Hematopoietic multipotent progenitor cell treated with erythropoietin and hydrocortisone succinate and interleukin-3 and kit ligand, for 15 days (in vitro differentiated cells): Measurements from ENCODE around the gene ITGB2.
"Not testable (repeated sequence)": the region's sequence is repeated elsewhere in the genome, so short reads cannot be mapped to it uniquely, and the experiment has no call there.

ENCODE experiments used
- DNase-seq: peaks from one replicate; pipeline ENCODE4 v3.0.0-alpha.2; 2015; ENCODE audit warnings: low spot score

Gene ITGB2

GRCh38 chr21:44926331-44927101 lies 5.8 kb upstream of the ITGB2 start:
- no peak for DNase-seq

DNA sequence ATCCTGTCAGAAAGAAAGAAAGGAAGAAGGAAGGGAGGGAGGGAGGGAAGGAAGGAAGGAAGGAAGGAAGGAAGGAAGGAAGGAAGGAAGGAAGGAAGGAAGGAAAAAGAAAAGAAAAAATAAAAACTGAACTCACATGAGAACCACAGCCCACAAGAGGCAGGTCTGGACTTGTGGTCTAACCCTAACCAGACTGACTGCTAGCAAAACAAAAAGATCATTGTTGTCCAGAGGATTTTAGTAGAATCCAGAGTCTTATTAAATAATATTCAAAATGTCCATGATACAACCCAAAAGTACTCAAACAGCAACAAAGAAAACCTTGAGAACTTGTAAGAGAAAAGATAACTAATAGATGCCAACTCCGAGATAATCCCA lies 4.7 kb upstream of the ITGB2 start:
- no peak for DNase-seq

DNA sequence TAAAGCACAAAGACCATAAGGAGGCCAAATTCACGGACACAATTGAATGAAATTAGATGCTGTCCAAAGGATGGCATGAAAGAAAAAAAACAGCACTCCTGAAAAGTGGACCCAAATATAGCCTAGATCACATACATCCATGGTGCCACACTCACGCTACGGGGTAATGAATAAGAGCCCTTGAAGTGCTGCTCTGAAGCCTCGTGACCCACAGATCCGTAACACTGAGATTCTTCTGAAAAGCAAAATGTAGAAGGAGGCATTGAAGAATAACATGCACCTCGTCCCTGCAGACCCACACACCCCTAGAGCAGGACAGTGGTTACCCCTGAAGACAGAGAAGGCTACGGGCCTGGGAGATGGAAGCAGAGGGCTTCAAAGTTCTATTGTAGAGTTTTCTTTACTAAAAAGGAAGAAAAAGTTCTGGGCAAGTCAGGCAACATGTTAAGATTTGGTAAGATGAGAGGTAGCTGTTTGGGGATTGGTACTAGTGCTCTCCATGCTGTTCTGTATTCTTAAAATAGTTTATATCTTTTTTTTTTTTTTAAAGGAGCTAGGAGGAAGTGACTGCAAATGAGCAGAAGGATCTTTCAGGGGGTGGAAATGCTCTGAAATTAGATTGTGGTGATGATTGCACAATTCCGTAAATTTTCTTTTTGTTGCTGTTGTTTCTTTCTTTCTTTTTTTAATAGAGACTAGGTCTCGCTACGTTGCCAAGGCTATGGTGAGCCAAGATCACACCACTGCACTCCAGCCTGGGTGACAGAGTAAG lies 4.1 kb upstream of the ITGB2 start:
- DNase-seq = no peak

- no peak for DNase-seq
These were observed 2.9 kb upstream of the ITGB2 start for GRCh38 chr21:44923480-44924084.

DNA sequence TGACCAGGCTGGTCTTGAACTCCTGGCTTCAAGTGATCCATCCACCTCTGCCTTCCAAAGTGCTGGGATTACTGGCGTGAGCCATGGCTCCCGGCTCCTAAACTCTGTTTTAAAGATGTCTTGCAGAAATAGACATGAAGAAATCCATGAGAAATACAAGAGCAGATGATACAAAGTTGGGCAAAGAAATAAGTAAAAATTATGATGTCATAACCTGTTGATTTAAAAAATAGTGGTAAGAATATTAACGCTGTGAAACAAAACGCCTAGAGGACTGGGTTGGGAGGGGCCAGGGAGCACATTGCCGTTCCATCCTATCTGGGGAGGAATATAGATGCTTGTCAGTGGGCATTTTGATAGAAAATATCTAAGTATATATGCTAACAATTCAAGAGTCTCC lies 1.2 kb upstream of the ITGB2 start:
- DNase-seq = no peak

GRCh38 chr21:44919913-44920693 lies 596 bp downstream of the ITGB2 start:
- DNase-seq = no peak

GRCh38 chr21:44919111-44919912 lies 1.4 kb downstream of the ITGB2 start:
- no peak for DNase-seq

GRCh38 chr21:44918581-44919033 lies 2.1 kb downstream of the ITGB2 start:
- no peak for DNase-seq

GRCh38 chr21:44918107-44918470 lies 2.6 kb downstream of the ITGB2 start:
- DNase-seq = no peak

- DNase-seq = no peak
These were observed 3.1 kb downstream of the ITGB2 start for GRCh38 chr21:44917446-44918106.

DNA sequence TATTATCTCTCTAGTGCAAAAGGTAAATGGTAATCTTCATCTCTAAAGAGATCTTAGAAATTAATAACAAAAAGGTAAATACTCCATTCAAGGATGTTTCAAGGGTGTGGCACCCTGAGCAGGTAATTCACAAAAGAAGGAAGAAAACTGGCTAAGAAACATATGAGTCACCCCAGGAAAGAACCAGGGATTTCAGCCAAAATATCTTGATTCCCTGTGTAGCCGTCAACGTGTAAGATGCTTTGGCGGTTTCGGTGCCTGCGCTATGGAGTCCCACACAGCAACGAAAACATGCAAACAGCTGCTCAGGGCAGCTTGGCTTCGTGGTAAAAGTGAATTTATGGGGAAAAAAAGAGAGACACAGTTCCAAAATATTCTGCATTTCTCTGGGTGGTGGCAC lies 3.7 kb downstream of the ITGB2 start:
- DNase-seq = no peak

- no peak for DNase-seq
These were observed 6.4 kb downstream of the ITGB2 start for GRCh38 chr21:44914176-44914874.

DNA sequence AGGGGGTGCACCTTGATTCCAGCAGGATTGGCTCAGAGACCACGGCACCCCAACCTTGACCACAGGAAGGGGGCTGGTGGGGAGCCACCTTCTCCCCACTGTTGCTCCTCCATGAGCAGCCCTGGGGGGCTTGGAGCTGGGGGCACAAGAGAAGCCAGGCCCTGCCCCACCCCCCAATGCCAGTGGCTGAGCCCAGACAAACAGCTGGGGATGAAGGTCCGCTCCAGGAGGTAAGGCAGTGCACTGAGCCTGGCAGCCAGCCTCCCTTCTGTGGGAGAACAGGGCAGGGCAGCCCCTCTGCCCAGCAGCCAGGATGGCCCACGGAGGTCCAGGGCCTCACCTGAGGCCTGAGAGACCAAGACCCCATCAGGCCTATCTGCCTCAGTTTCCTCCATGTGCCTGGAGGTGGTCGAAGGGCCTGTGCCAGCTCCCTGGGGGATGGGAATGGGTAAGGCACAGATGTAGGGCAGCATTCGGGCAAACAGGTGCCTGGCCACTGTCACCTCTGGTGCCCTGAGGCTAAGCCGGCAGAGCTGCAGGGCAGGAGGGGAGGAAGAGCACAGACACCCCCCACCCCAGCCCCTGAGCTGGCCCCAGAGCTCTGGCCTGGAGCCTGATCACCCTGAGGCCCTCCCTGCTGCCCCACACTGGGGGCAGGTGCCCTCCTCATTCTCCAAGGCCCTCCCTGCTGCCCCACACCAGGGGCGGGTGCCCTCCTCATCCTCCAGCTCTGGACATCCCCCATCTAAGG lies 7.1 kb downstream of the ITGB2 start:
- no peak for DNase-seq

GRCh38 chr21:44912506-44913412 lies 7.9 kb downstream of the ITGB2 start:
- DNase-seq = not testable (repeated sequence)

GRCh38 chr21:44912158-44912473 lies 8.6 kb downstream of the ITGB2 start:
- DNase-seq = no peak

DNA sequence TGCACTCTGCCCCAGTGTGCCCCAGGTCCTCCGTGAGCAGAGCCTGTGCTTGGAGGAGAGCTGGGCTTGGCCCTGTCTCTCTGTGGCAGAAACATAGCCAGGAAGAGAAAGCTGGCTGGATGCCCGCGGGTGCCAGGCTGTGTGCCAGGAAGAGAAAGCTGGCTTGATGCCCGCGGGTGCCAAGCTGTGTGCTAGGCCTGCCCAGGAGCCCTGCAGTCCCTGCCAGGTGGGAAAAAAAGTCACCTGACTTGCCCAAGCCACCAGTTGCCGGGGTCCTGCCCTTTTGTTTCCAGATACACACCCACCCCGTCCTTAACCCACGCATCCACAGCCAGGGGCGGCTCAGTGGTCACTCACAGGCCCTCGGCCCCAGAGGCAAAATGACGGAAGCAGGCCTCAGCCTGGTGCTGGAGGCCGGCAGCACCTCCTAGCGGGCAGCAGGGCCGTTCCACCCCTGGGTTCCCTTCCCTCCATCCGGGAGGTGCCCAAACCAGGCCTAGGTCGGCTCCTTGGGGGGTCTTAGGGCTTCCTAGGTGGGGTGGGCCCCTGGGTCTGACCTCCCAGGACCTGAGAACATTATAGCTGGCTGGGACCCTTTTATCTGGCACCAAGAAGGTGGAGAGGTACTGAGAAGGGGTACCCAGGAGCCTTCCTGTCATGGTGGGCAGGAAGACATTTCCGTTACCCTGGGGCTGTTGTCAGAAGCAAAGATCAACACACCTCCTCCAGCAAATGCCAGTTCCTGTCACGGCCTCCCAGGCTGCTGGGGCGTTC lies 9.1 kb downstream of the ITGB2 start:
- DNase-seq = peak; percentile 91

- no peak for DNase-seq
These were observed 9.7 kb downstream of the ITGB2 start for GRCh38 chr21:44911068-44911383.
